Astrocyte of the spinal cord (primary cell): ENCODE measurements around the gene BRWD1.
"Not testable (repeated sequence)": the region's sequence is repeated elsewhere in the genome, so short reads cannot be mapped to it uniquely, and the experiment has no call there.

Experiments
- DNase-seq: peaks from one replicate; pipeline ENCODE4 v3.0.0; 2011; ENCODE audit warnings: low read depth, low spot score
- H3K4me3 ChIP-seq: 2 replicates; pipeline ENCODE4 v1.5.1; 2011; ENCODE audit warnings: low read depth, mild to moderate bottlenecking, low read length, moderate library complexity
- in situ Hi-C: cut with HindIII; loops from 2 replicates; pipeline ENCODE4 v1.10.0; 2017; ENCODE audit warnings: low sequenced_read_pairs
- TF ChIP-seq, protein P1 (sequence below): IDR thresholded peaks from 2 replicates; pipeline ENCODE4 v1.5.1; 2012; ENCODE audit warnings: low read depth, mild to moderate bottlenecking, low read length, inconsistent platforms

Gene BRWD1

GRCh38 chr21:39169906-39170305 is 143.5 kb downstream of the BRWD1 start:
- TF ChIP-seq, protein P1, sequence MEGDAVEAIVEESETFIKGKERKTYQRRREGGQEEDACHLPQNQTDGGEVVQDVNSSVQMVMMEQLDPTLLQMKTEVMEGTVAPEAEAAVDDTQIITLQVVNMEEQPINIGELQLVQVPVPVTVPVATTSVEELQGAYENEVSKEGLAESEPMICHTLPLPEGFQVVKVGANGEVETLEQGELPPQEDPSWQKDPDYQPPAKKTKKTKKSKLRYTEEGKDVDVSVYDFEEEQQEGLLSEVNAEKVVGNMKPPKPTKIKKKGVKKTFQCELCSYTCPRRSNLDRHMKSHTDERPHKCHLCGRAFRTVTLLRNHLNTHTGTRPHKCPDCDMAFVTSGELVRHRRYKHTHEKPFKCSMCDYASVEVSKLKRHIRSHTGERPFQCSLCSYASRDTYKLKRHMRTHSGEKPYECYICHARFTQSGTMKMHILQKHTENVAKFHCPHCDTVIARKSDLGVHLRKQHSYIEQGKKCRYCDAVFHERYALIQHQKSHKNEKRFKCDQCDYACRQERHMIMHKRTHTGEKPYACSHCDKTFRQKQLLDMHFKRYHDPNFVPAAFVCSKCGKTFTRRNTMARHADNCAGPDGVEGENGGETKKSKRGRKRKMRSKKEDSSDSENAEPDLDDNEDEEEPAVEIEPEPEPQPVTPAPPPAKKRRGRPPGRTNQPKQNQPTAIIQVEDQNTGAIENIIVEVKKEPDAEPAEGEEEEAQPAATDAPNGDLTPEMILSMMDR, result no peak
- DNase-seq, result no peak
- H3K4me3 ChIP-seq, result no peak overlapping the region
- in situ Hi-C loops, result no loop called here

- TF ChIP-seq, protein P1, result no peak
- DNase-seq, result no peak
- no peak overlapping the region for H3K4me3 ChIP-seq
- in situ Hi-C loops, result no loop called here
Measured at GRCh38 chr21:39168800-39169199, 144.6 kb downstream of the BRWD1 start.

DNA sequence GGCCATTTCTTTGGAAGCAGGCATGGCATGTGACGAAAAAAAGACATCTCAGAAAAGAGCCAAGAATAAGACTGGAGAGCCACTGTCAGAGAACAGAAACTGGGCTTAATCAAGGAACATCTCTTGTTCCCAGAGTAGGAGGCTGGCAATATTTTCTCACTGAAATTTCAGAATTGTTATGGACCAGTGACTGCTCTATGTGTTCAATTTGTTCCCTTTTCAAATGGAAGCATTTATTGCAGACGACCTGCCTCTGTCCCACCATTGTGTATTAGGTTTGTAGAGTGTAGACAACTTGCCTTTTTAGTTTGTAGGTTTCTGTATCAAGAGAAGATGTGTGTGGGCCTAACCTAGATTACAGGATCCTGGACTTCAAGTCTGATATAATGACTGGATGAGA is 148.9 kb downstream of the BRWD1 start:
- H3K4me3 ChIP-seq, result no peak overlapping the region
- in situ Hi-C loops, result no loop called here

DNA sequence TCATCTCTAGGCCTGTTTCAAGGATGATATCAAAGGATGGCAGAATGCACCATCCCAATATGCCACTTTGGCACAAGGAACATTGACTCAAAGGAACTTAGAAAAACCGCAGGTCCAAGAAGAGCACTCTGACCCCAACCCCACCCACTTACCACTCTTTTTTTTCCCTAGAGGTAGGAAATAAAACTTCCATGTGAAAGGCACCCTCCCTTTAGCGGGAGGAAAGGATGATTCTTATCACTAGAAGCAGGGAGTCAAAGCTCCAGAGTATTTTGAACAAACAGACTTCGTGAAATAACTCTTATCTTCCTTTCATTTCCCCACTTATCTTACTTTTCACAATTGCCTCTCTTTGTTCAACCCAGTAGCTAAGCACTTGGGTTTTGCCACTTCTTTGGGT is 152.4 kb downstream of the BRWD1 start:
- in situ Hi-C loops, result no loop called here
- TF ChIP-seq, protein P1, result no peak
- no peak for DNase-seq
- no peak overlapping the region for H3K4me3 ChIP-seq

More for the DNA sequence above, 148.9 kb downstream of the BRWD1 start:
- TF ChIP-seq, protein P1, result no peak
- DNase-seq, result no peak

DNA sequence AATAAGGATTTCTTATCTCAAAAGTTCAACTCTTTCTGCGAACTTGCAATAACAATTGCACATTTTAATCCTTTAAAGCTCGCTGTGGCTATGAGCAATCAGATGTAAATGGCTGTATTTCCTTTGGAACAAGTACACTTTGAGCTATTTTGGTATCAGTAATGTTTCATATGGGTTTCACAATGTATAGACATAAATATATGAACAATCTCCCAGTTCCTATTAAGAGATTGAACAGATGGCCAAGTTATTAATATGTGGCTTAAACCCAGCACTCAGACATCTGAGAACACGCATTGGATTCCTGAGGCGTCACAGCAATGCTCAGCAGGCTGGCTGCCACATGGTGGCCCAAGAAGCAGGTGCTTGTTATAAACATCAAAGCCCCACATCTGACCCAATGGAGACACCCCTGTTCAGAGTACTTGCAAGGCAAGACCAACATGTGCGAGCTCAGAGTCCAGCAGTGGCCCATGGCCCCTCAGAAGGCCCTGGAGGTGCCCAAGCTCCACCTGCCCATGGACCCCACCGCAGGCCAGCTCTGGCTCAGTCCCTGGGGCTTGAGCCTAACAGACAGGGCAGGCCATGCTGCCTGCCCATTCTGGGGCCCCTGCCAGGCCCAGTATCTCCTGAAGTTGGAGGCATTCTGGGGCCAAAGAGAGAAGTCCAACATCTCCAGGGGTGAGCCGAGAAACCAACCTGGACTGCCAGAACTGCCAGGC is 153.9 kb downstream of the BRWD1 start:
- H3K4me3 ChIP-seq, result no peak overlapping the region
- TF ChIP-seq, protein P1, result no peak
- no peak for DNase-seq
- in situ Hi-C loops, result no loop called here

DNA sequence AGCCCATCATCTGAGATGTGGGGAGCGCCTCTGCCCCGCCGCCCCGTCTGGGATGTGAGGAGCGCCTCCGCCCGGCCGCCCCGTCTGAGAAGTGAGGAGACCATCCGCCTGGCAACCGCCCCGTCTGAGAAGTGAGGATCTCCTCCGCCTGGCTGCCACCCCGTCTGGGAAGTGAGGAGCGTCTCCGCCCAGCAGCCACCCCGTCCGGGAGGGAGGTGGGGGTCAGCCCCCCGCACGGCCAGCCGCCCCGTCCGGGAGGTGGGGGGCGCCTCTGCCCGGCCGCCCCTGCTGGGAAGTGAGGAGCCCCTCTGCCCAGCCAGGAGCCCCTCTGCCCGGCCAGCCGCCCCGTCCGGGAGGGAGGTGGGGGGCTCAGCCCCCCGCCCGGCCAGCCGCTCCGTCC is 156.2 kb downstream of the BRWD1 start:
- in situ Hi-C loops, H3K4me3 ChIP-seq, DNase-seq: not testable (repeated sequence)

GRCh38 chr21:39156024-39156423 is 157.4 kb downstream of the BRWD1 start:
- in situ Hi-C loops, result no loop called here
- TF ChIP-seq, protein P1, result no peak
- peak; percentile 58 for DNase-seq

More at GRCh38 chr21:39156024-39156423, 157.4 kb downstream of the BRWD1 start:
- H3K4me3 ChIP-seq, result no peak overlapping the region
